Vagina (tissue), 2 donors: Measurements from ENCODE around the gene UBXN1. TPM values are rescaled to one million over a fixed set of nuclear protein-coding genes. Genes with fewer than 3 reads are reported as not detected.

Experiments used
- DNase-seq, 2 donors: peaks; one replicate each; pipeline ENCODE4 v3.0.0-alpha.2; 2017; ENCODE audit errors: extremely low spot score in 2 of 2
- H3K27ac ChIP-seq: fragments of 200-600 bp; sonication (generic); one replicate; pipeline ENCODE4 v1.5.1; 2019
- H3K27me3 ChIP-seq: fragments of 200-600 bp; sonication (generic); one replicate; pipeline ENCODE4 v1.5.1; 2019
- H3K36me3 ChIP-seq, 2 donors: fragments of 200-600 bp; sonication (generic); one replicate each; pipeline ENCODE4 v1.5.1; 2017 to 2019
- H3K4me1 ChIP-seq: fragments of 200-600 bp; sonication (generic); one replicate; pipeline ENCODE4 v1.5.1; 2019
- H3K4me3 ChIP-seq, 2 donors: fragments of 200-600 bp; sonication (generic); 1 replicate in 1 of 2; 2 replicates in 1 of 2; pipeline ENCODE4 v1.5.1; 2016 to 2019
- H3K9me3 ChIP-seq: fragments of 200-600 bp; sonication (generic); one replicate; pipeline ENCODE4 v1.5.1; 2019
- CTCF ChIP-seq, 3 experiments: fragments of 450-650 bp in 2 of 3; fragments of 200-600 bp in 1 of 3; sonication (generic) in 1 of 3; IDR thresholded peaks; one replicate each; pipeline ENCODE4 v1.5.1; 2017 to 2019; ENCODE audit warnings: antibody characterized with exemption in 3 of 3, mild to moderate bottlenecking in 2 of 3, moderate library complexity in 2 of 3
- POLR2A ChIP-seq, 2 donors: fragments of 450-650 bp; IDR thresholded peaks; one replicate each; pipeline ENCODE4 v1.6.1; 2017; ENCODE audit warnings: antibody characterized with exemption in 2 of 2, mild to moderate bottlenecking in 2 of 2, moderate library complexity in 2 of 2
- POLR2AphosphoS5 ChIP-seq, 2 donors: sonication (generic); formaldehyde crosslinking; IDR thresholded peaks; one replicate each; pipeline ENCODE4 v1.9.0; 2017; ENCODE audit warnings: antibody characterized with exemption in 2 of 2, mild to moderate bottlenecking in 2 of 2, low read depth in 1 of 2; ENCODE audit not compliant: insufficient read depth in 1 of 2
- intact Hi-C: fragments of 100-400 bp; cut with DNase I; formaldehyde crosslinking; loops from one replicate; pipeline ENCODE4 v1.15.1; 2023
- total RNA-seq: library from RNA; depleted of rRNA; stranded (reverse); fragments of >200 nt; gene quantifications from one replicate; pipeline ENCODE4 v1.2.3, GENCODE V29; 2016

Gene UBXN1
- total RNA-seq, 1 donor from 2014 or later, result 216 TPM

- Histone ChIP-seq H3K4me1 (peaks cover 19% of the 10 kb centered on the region), H3K36me3 (peaks cover 0 to 67% of the 10 kb centered on the region in 2 donors), H3K9me3 (no peaks in the 10 kb centered on the region), H3K27me3 (no peaks in the 10 kb centered on the region), H3K27ac (no peak overlapping the region), H3K4me3 (no peak overlapping the region)
- no peak for DNase-seq
- TF ChIP-seq POLR2AphosphoS5 (IDR thresholded peaks at IDR 0.05; ENCODE audit: insufficient read depth in 1 of 2, low read depth in 1 of 2) (no peak), POLR2A (IDR thresholded peaks at IDR 0.05) (no peak), CTCF (IDR thresholded peaks at IDR 0.05) (no peak)
- intact Hi-C loops, result no loop called here
Measured at GRCh38 chr11:62712861-62713260, 34.0 kb upstream of the UBXN1 start.

- no peak overlapping the region for H3K4me3 ChIP-seq
- DNase-seq, result no peak
- H3K4me1 ChIP-seq, result peaks cover 22% of the 10 kb centered on the region
- H3K27me3 ChIP-seq, result no peaks in the 10 kb centered on the region
- intact Hi-C loops, result no loop called here
- peaks cover 0 to 62% of the 10 kb centered on the region in 2 donors for H3K36me3 ChIP-seq
- TF ChIP-seq POLR2A (IDR thresholded peaks at IDR 0.05), result no peak
- TF ChIP-seq CTCF (IDR thresholded peaks at IDR 0.05), result no peak
- no peak for TF ChIP-seq POLR2AphosphoS5 (IDR thresholded peaks at IDR 0.05; ENCODE audit: insufficient read depth in 1 of 2, low read depth in 1 of 2)
- no peak overlapping the region for H3K27ac ChIP-seq
- no peaks in the 10 kb centered on the region for H3K9me3 ChIP-seq
Measured at GRCh38 chr11:62712276-62712812, 33.5 kb upstream of the UBXN1 start.

GRCh38 chr11:62710001-62710345 lies 31.1 kb upstream of the UBXN1 start:
- no peak for TF ChIP-seq POLR2A (IDR thresholded peaks at IDR 0.05)
- no peak for TF ChIP-seq CTCF (IDR thresholded peaks at IDR 0.05)
- TF ChIP-seq POLR2AphosphoS5 (IDR thresholded peaks at IDR 0.05; ENCODE audit: insufficient read depth in 1 of 2, low read depth in 1 of 2), result no peak
- peaks cover 40% of the 10 kb centered on the region for H3K4me1 ChIP-seq

GRCh38 chr11:62709247-62710000 lies 30.6 kb upstream of the UBXN1 start:
- peaks cover 0 to 32% of the 10 kb centered on the region in 2 donors for H3K36me3 ChIP-seq
- intact Hi-C loops, result loop anchor here (10.0 kb wide), 1 partner anchor 315 kb away; no protein-coding TSS in a partner anchor
- no peaks in the 10 kb centered on the region for H3K9me3 ChIP-seq
- TF ChIP-seq CTCF (IDR thresholded peaks at IDR 0.05) (peak in 1 of 3 experiments; percentile 10), POLR2A (IDR thresholded peaks at IDR 0.05) (peak in 1 of 2 donors; percentile 34), POLR2AphosphoS5 (IDR thresholded peaks at IDR 0.05; ENCODE audit: insufficient read depth in 1 of 2, low read depth in 1 of 2) (peak; percentile 88 to 96)
- H3K27ac ChIP-seq, result peak overlapping the region; percentile 95
- H3K4me1 ChIP-seq, result peaks cover 45% of the 10 kb centered on the region
- peak overlapping the region; percentile 44 to 63 for H3K4me3 ChIP-seq
- H3K27me3 ChIP-seq, result no peaks in the 10 kb centered on the region
- DNase-seq, result peak in 1 of 2 donors; percentile 98

More at GRCh38 chr11:62710001-62710345, 31.1 kb upstream of the UBXN1 start:
- Histone ChIP-seq H3K36me3 (peaks cover 0 to 38% of the 10 kb centered on the region in 2 donors), H3K27ac (peak overlapping the region; percentile 95), H3K9me3 (no peaks in the 10 kb centered on the region), H3K4me3 (peak overlapping the region; percentile 44 to 63), H3K27me3 (no peaks in the 10 kb centered on the region)
- DNase-seq, result no peak
- intact Hi-C loops, result no loop called here

- Histone ChIP-seq H3K9me3 (no peaks in the 10 kb centered on the region), H3K27ac (peak overlapping the region; percentile 95), H3K27me3 (no peaks in the 10 kb centered on the region), H3K36me3 (peaks cover 0 to 26% of the 10 kb centered on the region in 2 donors), H3K4me1 (peaks cover 45% of the 10 kb centered on the region), H3K4me3 (peak overlapping the region; percentile 44 to 63)
- intact Hi-C loops, result loop anchor here (10.0 kb wide), 1 partner anchor 314 kb away; no protein-coding TSS in a partner anchor
- no peak for DNase-seq
- TF ChIP-seq CTCF (IDR thresholded peaks at IDR 0.05) (no peak), POLR2AphosphoS5 (IDR thresholded peaks at IDR 0.05; ENCODE audit: insufficient read depth in 1 of 2, low read depth in 1 of 2) (no peak), POLR2A (IDR thresholded peaks at IDR 0.05) (no peak)
Measured at GRCh38 chr11:62708793-62709192, 29.9 kb upstream of the UBXN1 start.
